DND-41 (cell line): ENCODE data around the gene CDC42BPG.

Experiments
- ATAC-seq: fragments of 200-7000 bp; cut with Tn5 transposase; 3 replicates; pipeline ENCODE4 v1.9.1; 2021; ENCODE audit warnings: low read depth; ENCODE audit not compliant: insufficient read depth
- DNase-seq: peaks from one replicate; pipeline ENCODE4 v3.0.0-alpha.2; 2020
- H2AFZ ChIP-seq: 2 replicates; pipeline ENCODE4 v1.6.0; 2012; ENCODE audit warnings: low read depth, low read length
- H3K27ac ChIP-seq: 2 replicates; pipeline ENCODE4 v1.5.1; 2012; ENCODE audit warnings: low read length, inconsistent platforms
- H3K27me3 ChIP-seq: fragments of 200-600 bp; sonication (generic); 2 replicates; pipeline ENCODE4 v1.6.0; 2012; ENCODE audit warnings: low read length, mild to moderate bottlenecking, inconsistent platforms; ENCODE audit not compliant: insufficient read depth, poor library complexity
- H3K36me3 ChIP-seq: 2 replicates; pipeline ENCODE4 v1.5.1; 2012; ENCODE audit warnings: low read length, inconsistent platforms; ENCODE audit not compliant: insufficient read depth
- H3K4me1 ChIP-seq: 2 replicates; pipeline ENCODE4 v1.5.1; 2012; ENCODE audit warnings: mild to moderate bottlenecking, low read length; ENCODE audit not compliant: insufficient read depth
- H3K4me2 ChIP-seq: 2 replicates; pipeline ENCODE4 v1.6.0; 2012; ENCODE audit warnings: mild to moderate bottlenecking, moderate library complexity, low read length, inconsistent platforms; ENCODE audit not compliant: insufficient read depth
- H3K4me3 ChIP-seq, 2 experiments: fragments of 200-600 bp in 1 of 2; shearing (Covaris generic) in 1 of 2; 2 replicates each; pipeline ENCODE4 v1.5.1; 2012 to 2016; ENCODE audit warnings: inconsistent platforms in 2 of 2, low read length in 2 of 2, mild to moderate bottlenecking in 2 of 2, low read depth in 1 of 2, moderate library complexity in 1 of 2
- H3K79me2 ChIP-seq: 2 replicates; pipeline ENCODE4 v1.6.0; 2012; ENCODE audit warnings: low read length, inconsistent platforms; ENCODE audit not compliant: insufficient read depth
- H3K9ac ChIP-seq: 2 replicates; pipeline ENCODE4 v1.6.0; 2012; ENCODE audit warnings: low read depth, mild to moderate bottlenecking, inconsistent platforms, low read length, moderate library complexity
- H3K9me3 ChIP-seq: 2 replicates; pipeline ENCODE4 v1.5.1; 2012; ENCODE audit warnings: low read length, moderate library complexity, mild to moderate bottlenecking, inconsistent platforms; ENCODE audit not compliant: insufficient read depth, severe bottlenecking
- H4K20me1 ChIP-seq: 2 replicates; pipeline ENCODE4 v1.6.0; 2012; ENCODE audit warnings: low read length; ENCODE audit not compliant: insufficient read depth
- CTCF ChIP-seq: IDR thresholded peaks from 2 replicates; pipeline ENCODE4 v1.5.1; 2012; ENCODE audit warnings: borderline replicate concordance, low read length, moderate library complexity, mild to moderate bottlenecking; ENCODE audit not compliant: poor library complexity, severe bottlenecking; ENCODE audit errors: extremely low read depth
- EZH2 ChIP-seq: IDR thresholded peaks from 3 replicates; pipeline ENCODE4 v1.6.1; 2012; ENCODE audit warnings: borderline replicate concordance, low read depth, mild to moderate bottlenecking, moderate library complexity, low read length, inconsistent platforms; ENCODE audit not compliant: severe bottlenecking

CDC42BPG gene

GRCh38 chr11:64845129-64845775 lies 799 bp upstream of the CDC42BPG start:
- Histone ChIP-seq H3K9me3 (no peaks in the 10 kb centered on the region), H3K9ac (no peak overlapping the region), H3K4me3 (no peak overlapping the region), H3K4me2 (peak overlapping the region; percentile 51), H3K27ac (no peak overlapping the region), H3K36me3 (no peaks in the 10 kb centered on the region), H4K20me1 (0 out of 2 replicates have a peak, but pooled peaks cover 3% of the 10 kb centered on the region), H3K4me1 (peaks cover 17% of the 10 kb centered on the region), H3K27me3 (peaks cover 12% of the 10 kb centered on the region), H2AFZ (no peak overlapping the region), H3K79me2 (no peaks in the 10 kb centered on the region)
- TF ChIP-seq CTCF: no peak
- no peak for TF ChIP-seq EZH2
- no peak for ATAC-seq
- no peak for DNase-seq

- H3K27me3 ChIP-seq: peaks cover 12% of the 10 kb centered on the region
- no peak for DNase-seq
- H3K4me1 ChIP-seq: peaks cover 17% of the 10 kb centered on the region
- no peak overlapping the region for H2AFZ ChIP-seq
- no peak overlapping the region for H3K27ac ChIP-seq
- ATAC-seq: no peak
- TF ChIP-seq EZH2: no peak
- TF ChIP-seq CTCF: no peak
- H4K20me1 ChIP-seq: 0 out of 2 replicates have a peak, but pooled peaks cover 3% of the 10 kb centered on the region
- no peaks in the 10 kb centered on the region for H3K36me3 ChIP-seq
- peak overlapping the region; percentile 51 for H3K4me2 ChIP-seq
- H3K9me3 ChIP-seq: no peaks in the 10 kb centered on the region
- H3K9ac ChIP-seq: no peak overlapping the region
- no peaks in the 10 kb centered on the region for H3K79me2 ChIP-seq
- H3K4me3 ChIP-seq: peak overlapping the region in 1 of 2 experiments; percentile 38; a peak in 1 of 4 replicates
These were observed 645 bp downstream of the CDC42BPG start for GRCh38 chr11:64843686-64844329.

- no peak overlapping the region for H3K9ac ChIP-seq
These were observed 1.4 kb downstream of the CDC42BPG start for GRCh38 chr11:64842851-64843685.

More at GRCh38 chr11:64842851-64843685, 1.4 kb downstream of the CDC42BPG start:
- Histone ChIP-seq H3K4me1 (peaks cover 17% of the 10 kb centered on the region), H3K4me3 (no peak overlapping the region), H3K27ac (no peak overlapping the region), H3K27me3 (peaks cover 12% of the 10 kb centered on the region), H3K36me3 (no peaks in the 10 kb centered on the region), H4K20me1 (0 out of 2 replicates have a peak, but pooled peaks cover 3% of the 10 kb centered on the region), H3K9me3 (no peaks in the 10 kb centered on the region), H2AFZ (no peak overlapping the region), H3K79me2 (no peaks in the 10 kb centered on the region), H3K4me2 (no peak overlapping the region)
- TF ChIP-seq CTCF (no peak), EZH2 (no peak)
- ATAC-seq (no peak), DNase-seq (no peak)
